ENCODE results near the gene SPATA17.

The SPATA17 gene

DNA sequence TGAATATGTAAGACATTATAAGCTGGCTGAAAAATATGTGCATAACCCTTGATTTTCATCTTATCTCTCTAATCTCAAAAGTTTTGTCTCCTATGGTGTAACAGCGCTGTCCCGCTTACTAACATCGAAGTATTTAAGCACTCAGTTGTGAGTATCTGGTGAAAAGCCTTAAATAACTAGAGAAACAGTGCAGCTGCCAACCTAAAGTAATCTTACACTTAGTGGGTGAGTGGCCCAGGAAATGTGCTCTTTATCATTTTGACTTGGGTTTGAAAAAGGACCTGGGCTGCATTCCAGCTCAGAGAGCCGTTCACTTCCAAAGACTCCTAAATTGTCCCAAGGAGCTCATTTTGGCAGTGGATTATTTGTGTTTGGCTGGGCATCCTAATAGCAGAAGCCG is 225.9 kb downstream of the SPATA17 start:
- no peak for DNase-seq

GRCh38 chr1:217861658-217862057 is 230.5 kb downstream of the SPATA17 start:
- no peak for DNase-seq

DNA sequence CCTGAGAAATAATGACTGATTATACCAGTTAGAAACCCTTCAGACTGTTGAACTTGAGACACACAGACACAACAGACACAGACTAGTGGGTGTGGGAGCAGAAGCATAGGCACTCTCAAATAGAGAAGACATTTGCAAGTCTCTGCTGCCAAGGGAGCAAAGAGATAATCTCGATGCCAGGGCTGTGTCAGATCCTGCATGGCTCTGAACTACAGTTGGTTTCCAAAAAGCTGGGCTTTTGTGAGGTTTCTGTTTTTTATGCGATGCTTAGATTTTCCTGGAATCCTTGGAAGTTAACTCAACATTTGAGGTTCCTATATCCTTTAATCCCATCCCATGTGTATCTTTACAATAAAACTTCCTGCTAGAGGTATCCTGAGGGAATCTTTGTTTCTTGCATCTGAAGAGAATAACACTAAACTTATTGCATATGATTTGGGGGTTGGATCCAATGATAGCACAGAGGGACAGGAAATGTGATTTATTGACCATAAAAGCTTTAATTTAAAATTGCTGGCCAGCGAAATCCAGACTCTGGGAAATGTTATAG is 236.4 kb downstream of the SPATA17 start:
- DNase-seq, result no peak

GRCh38 chr1:217871955-217872354 is 240.8 kb downstream of the SPATA17 start:
- no peak for DNase-seq

GRCh38 chr1:217875229-217875628 is 244.1 kb downstream of the SPATA17 start:
- DNase-seq, result no peak

GRCh38 chr1:217876401-217876800 is 245.3 kb downstream of the SPATA17 start:
- DNase-seq, result no peak

- DNase-seq, result no peak
Observed at GRCh38 chr1:217876896-217877295, 245.8 kb downstream of the SPATA17 start.

DNA sequence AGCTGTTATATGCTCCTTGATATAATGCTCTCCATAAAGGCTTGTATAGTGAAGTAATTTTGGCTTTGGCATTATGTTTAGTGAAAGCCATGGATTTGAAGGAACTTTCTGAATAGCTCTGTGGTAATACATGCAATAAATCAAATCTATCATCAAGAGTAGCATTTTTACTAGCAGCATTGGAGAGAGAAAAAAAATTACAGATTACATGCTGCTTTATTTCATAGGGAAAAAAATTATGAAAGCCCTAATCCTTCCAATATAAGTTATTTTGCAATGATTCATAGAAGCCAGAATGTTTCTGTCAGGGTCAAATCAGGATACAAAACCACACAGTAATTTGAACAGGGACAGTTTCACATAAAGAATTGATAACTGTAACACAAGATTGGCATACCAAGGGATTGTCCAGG is 250.0 kb downstream of the SPATA17 start:
- DNase-seq, result no peak

GRCh38 chr1:217881607-217882332 is 250.6 kb downstream of the SPATA17 start:
- no peak for DNase-seq

GRCh38 chr1:217885181-217885580 is 254.0 kb downstream of the SPATA17 start:
- no peak for DNase-seq

GRCh38 chr1:217888328-217888727 is 257.2 kb downstream of the SPATA17 start:
- no peak for DNase-seq

GRCh38 chr1:217889401-217889800 is 258.3 kb downstream of the SPATA17 start:
- no peak for DNase-seq

- DNase-seq, result no peak
Observed at GRCh38 chr1:217891966-217892365, 260.8 kb downstream of the SPATA17 start.

GRCh38 chr1:217892750-217893149 is 261.6 kb downstream of the SPATA17 start:
- no peak for DNase-seq

GRCh38 chr1:217895841-217896240 is 264.7 kb downstream of the SPATA17 start:
- no peak for DNase-seq

DNA sequence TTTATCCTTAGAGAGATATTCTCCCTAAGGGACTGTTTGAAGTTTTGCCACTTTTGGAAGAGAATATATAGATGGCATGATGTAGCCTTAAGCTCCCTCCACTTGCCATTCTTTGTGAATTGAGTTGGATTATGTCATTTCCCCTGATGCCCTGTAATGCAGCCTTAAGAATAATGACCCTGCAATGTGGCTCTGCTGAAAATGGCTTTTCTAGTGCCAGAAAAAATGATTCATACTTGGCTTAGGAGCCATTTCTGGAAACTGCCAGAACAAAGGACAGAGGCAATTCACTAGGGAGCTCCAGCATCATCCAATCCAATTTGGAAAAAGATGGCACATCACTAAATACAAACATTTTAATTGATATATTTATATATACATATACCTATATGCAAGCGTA is 265.3 kb downstream of the SPATA17 start:
- no peak for DNase-seq

- no peak for DNase-seq
Observed at GRCh38 chr1:217897100-217897499, 266.0 kb downstream of the SPATA17 start.

GRCh38 chr1:217899614-217900013 is 268.5 kb downstream of the SPATA17 start:
- DNase-seq, result no peak

- DNase-seq, result no peak
Observed at GRCh38 chr1:217907504-217907903, 276.4 kb downstream of the SPATA17 start.

GRCh38 chr1:217910203-217910602 is 279.1 kb downstream of the SPATA17 start:
- DNase-seq, result no peak

- no peak for DNase-seq
Observed at GRCh38 chr1:217910791-217911320, 279.7 kb downstream of the SPATA17 start.

DNA sequence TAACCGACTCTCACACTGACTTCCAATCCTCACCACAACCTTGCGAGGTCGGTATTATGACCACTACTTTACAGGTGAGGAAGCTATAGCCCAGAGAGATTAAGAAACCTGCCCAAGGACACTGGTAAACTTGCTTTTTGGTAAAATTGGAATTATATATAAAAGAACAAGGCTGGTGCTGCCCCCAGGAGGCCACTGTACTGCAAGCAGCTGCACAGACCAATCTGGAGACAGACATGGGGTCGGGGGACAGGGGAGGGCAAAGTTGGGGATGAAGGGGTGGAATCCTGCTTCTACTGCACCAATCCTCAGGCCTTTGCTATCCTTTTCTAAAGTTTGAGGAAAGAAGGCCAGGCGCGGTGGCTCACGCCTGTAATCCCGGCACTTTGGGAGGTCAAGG is 280.8 kb downstream of the SPATA17 start:
- no peak for DNase-seq

GRCh38 chr1:217917281-217917887 is 286.2 kb downstream of the SPATA17 start:
- no peak for DNase-seq

- DNase-seq, result no peak
Observed at GRCh38 chr1:217919683-217920388, 288.7 kb downstream of the SPATA17 start.

All from activated gamma-delta T cell treated with Interleukin-2 at 50 U/mL for 16 hours (primary cell).